Measurements from ENCODE around the gene ZNF862.

- no peak for TF ChIP-seq EZH2 (IDR thresholded peaks at IDR 0.05; ENCODE audit: borderline replicate concordance, low read depth, low read length, severe bottlenecking)
- peak; percentile 54 for TF ChIP-seq CTCF (IDR thresholded peaks at IDR 0.05; ENCODE audit: borderline replicate concordance, extremely low read depth, low read length, poor library complexity, severe bottlenecking)
Observed at GRCh38 chr7:149860821-149861727, 22.9 kb downstream of the ZNF862 start.
